Keratinocyte (primary cell): Measurements from ENCODE around the gene PKD2. TPM values are rescaled to one million over a fixed set of nuclear protein-coding genes. Genes with fewer than 3 reads are reported as not detected.

Source experiments
- DNase-seq: peaks from one replicate; pipeline ENCODE4 v3.0.0-alpha.2; 2011; ENCODE audit warnings: low read depth, missing footprints, low spot score
- FAIRE-seq: peaks from 2 replicates; lab custom pipeline; 2011; peaks lifted over from hg19 to GRCh38; lab: Jason Lieb, UNC
- H2AFZ ChIP-seq: 2 replicates; pipeline ENCODE4 v1.6.0; 2012; ENCODE audit warnings: low read length, control low read depth, inconsistent platforms; ENCODE audit not compliant: control insufficient read depth
- H3K27ac ChIP-seq: 2 replicates; pipeline ENCODE4 v1.5.1; 2011; ENCODE audit warnings: low read length; ENCODE audit not compliant: control insufficient read depth, insufficient read depth
- H3K27me3 ChIP-seq: 3 replicates; pipeline ENCODE4 v1.6.0; 2011; ENCODE audit warnings: low read length; ENCODE audit not compliant: control insufficient read depth, insufficient read depth; ENCODE audit errors: extremely low read depth
- H3K36me3 ChIP-seq, 2 experiments: 2 replicates in 1 of 2; 3 replicates in 1 of 2; pipeline ENCODE4 v1.5.1; 2011; ENCODE audit warnings: low read length in 2 of 2, mild to moderate bottlenecking in 1 of 2; ENCODE audit not compliant: control insufficient read depth in 2 of 2, insufficient read depth in 2 of 2; ENCODE audit errors: extremely low read depth in 1 of 2
- H3K4me1 ChIP-seq: 3 replicates; pipeline ENCODE4 v1.5.1; 2011; ENCODE audit warnings: low read length; ENCODE audit not compliant: control insufficient read depth, insufficient read depth; ENCODE audit errors: extremely low read depth
- H3K4me2 ChIP-seq: 3 replicates; pipeline ENCODE4 v1.6.0; 2011; ENCODE audit warnings: low read depth, low read length; ENCODE audit not compliant: control insufficient read depth, insufficient read depth; ENCODE audit errors: extremely low read depth
- H3K4me3 ChIP-seq, 3 experiments: fragments of 200-600 bp in 1 of 3; sonication (generic) in 1 of 3; 2 replicates in 2 of 3; 3 replicates in 1 of 3; pipeline ENCODE4 v1.5.1; 2011 to 2016; ENCODE audit warnings: low read length in 3 of 3, mild to moderate bottlenecking in 3 of 3, control low read depth in 2 of 3, inconsistent platforms in 1 of 3, low read depth in 1 of 3, mixed read lengths in 1 of 3, mixed run types in 1 of 3, moderate library complexity in 1 of 3; ENCODE audit not compliant: control insufficient read depth in 2 of 3, insufficient read depth in 2 of 3; ENCODE audit errors: extremely low read depth in 1 of 3
- H3K79me2 ChIP-seq: 2 replicates; pipeline ENCODE4 v1.6.0; 2012; ENCODE audit warnings: low read length; ENCODE audit not compliant: control insufficient read depth, insufficient read depth
- H3K9ac ChIP-seq: 3 replicates; pipeline ENCODE4 v1.6.0; 2011; ENCODE audit warnings: low read length; ENCODE audit not compliant: control insufficient read depth, insufficient read depth; ENCODE audit errors: extremely low read depth
- H3K9me1 ChIP-seq: 3 replicates; pipeline ENCODE4 v1.6.0; 2011; ENCODE audit warnings: low read length; ENCODE audit not compliant: control insufficient read depth, insufficient read depth; ENCODE audit errors: extremely low read depth
- H3K9me3 ChIP-seq: 2 replicates; pipeline ENCODE4 v1.5.1; 2012; ENCODE audit warnings: low read depth, low read length; ENCODE audit not compliant: control insufficient read depth
- H4K20me1 ChIP-seq: 3 replicates; pipeline ENCODE4 v1.6.0; 2011; ENCODE audit warnings: low read length; ENCODE audit not compliant: control insufficient read depth, insufficient read depth; ENCODE audit errors: extremely low read depth
- CTCF ChIP-seq, 3 experiments: IDR thresholded peaks in 1 of 3; conservative IDR thresholded peaks in 1 of 3; optimal IDR thresholded peaks in 1 of 3; 2 replicates in 2 of 3; 3 replicates in 1 of 3; pipeline versions ENCODE3 to v1.5.1; 2011; ENCODE audit warnings: low read length in 3 of 3, mild to moderate bottlenecking in 3 of 3, moderate library complexity in 2 of 3, control low read depth in 1 of 3, inconsistent platforms in 1 of 3; ENCODE audit not compliant: insufficient read depth in 2 of 3; ENCODE audit errors: extremely low read depth in 1 of 3
- EZH2 ChIP-seq: IDR thresholded peaks from one replicate; pipeline ENCODE4 v1.6.1; 2012; ENCODE audit warnings: inconsistent platforms, mild to moderate bottlenecking, low read length, moderate library complexity
- dilution Hi-C: fragments of 300-500 bp; cut with MboI; formaldehyde crosslinking; loops from one replicate; pipeline ENCODE4 v1.7.0; 2020; ENCODE audit warnings: low sequenced_read_pairs; ENCODE audit not compliant: extremely low pct_ligation_motif_present
- polyA plus RNA-seq, 5 experiments: library from polyadenylated mRNA; depleted of rRNA in 3 of 5; stranded (reverse) in 3 of 5; stranded (forward) in 1 of 5; unstranded in 1 of 5; fragments of >200 nt; gene quantifications; 1 replicate in 1 of 5; 2 replicates in 3 of 5; 3 replicates in 1 of 5; pipeline versions ENCODE4 v1.2.1 to v1.2.3, GENCODE V29; 2011 to 2012; ENCODE audit warnings: missing spikeins in 2 of 5, low read depth in 1 of 5, low replicate concordance in 1 of 5

PKD2 gene
- polyA plus RNA-seq, 1 donor (not counting 4 experiments of a cell fraction or from before 2014, with no cell fraction given) = 21.5 TPM

GRCh38 chr4:87962398-87963146, 44.9 kb upstream of the PKD2 start:
- Histone ChIP-seq H3K36me3 (no peaks in the 10 kb centered on the region), H3K4me2 (no peak overlapping the region), H3K9ac (no peak overlapping the region), H3K4me1 (peaks cover 5% of the 10 kb centered on the region), H3K9me1 (no peaks in the 10 kb centered on the region), H4K20me1 (no peaks in the 10 kb centered on the region), H3K79me2 (no peaks in the 10 kb centered on the region), H3K4me3 (no peak overlapping the region), H3K27me3 (no peaks in the 10 kb centered on the region), H2AFZ (no peak overlapping the region), H3K9me3 (no peaks in the 10 kb centered on the region), H3K27ac (no peak overlapping the region)
- no peak for FAIRE-seq
- no peak for TF ChIP-seq EZH2
- TF ChIP-seq CTCF (optimal IDR thresholded peaks at IDR 0.05 in 1 of 3, IDR thresholded peaks at IDR 0.05 in 1 of 3, conservative IDR thresholded peaks at IDR 0.05 in 1 of 3; ENCODE audit: extremely low read depth in 1 of 3, insufficient read depth in 2 of 3, low read length in 3 of 3) = no peak
- dilution Hi-C loops = loop anchor here (25.0 kb wide), 1 partner anchor 100 kb away; no protein-coding TSS in a partner anchor
- DNase-seq = no peak

GRCh38 chr4:87965501-87965975, 41.9 kb upstream of the PKD2 start:
- DNase-seq = no peak
- Histone ChIP-seq H3K9ac (no peak overlapping the region), H3K36me3 (no peaks in the 10 kb centered on the region), H3K4me1 (peaks cover 5% of the 10 kb centered on the region), H3K4me3 (no peak overlapping the region), H3K9me1 (no peaks in the 10 kb centered on the region), H3K27ac (no peak overlapping the region), H3K9me3 (no peaks in the 10 kb centered on the region), H3K27me3 (no peaks in the 10 kb centered on the region), H3K79me2 (no peaks in the 10 kb centered on the region), H2AFZ (no peak overlapping the region), H3K4me2 (no peak overlapping the region), H4K20me1 (no peaks in the 10 kb centered on the region)
- dilution Hi-C loops = loop anchor here (25.0 kb wide), 1 partner anchor 103 kb away; no protein-coding TSS in a partner anchor
- no peak for FAIRE-seq
- TF ChIP-seq CTCF (optimal IDR thresholded peaks at IDR 0.05 in 1 of 3, IDR thresholded peaks at IDR 0.05 in 1 of 3, conservative IDR thresholded peaks at IDR 0.05 in 1 of 3; ENCODE audit: extremely low read depth in 1 of 3, insufficient read depth in 2 of 3, low read length in 3 of 3) = no peak
- TF ChIP-seq EZH2 = no peak
